Lower leg skin (tissue), 4 donors: ENCODE measurements around the gene SIGLECL1. TPM values are rescaled to one million over a fixed set of nuclear protein-coding genes. Genes with fewer than 3 reads are reported as not detected.

ENCODE experiments used
- DNase-seq, 2 donors: peaks; one replicate each; pipeline ENCODE4 v3.0.0-alpha.2; 2019; ENCODE audit warnings: low spot score in 2 of 2
- H3K4me3 ChIP-seq: fragments of 200-600 bp; sonication (generic); 2 replicates; pipeline ENCODE4 v1.5.1; 2017; ENCODE audit warnings: mild to moderate bottlenecking, low read depth; ENCODE audit not compliant: poor library complexity, severe bottlenecking
- POLR2A ChIP-seq, 2 donors: fragments of 450-650 bp; IDR thresholded peaks; one replicate each; pipeline ENCODE4 v1.6.1; 2016 to 2017; ENCODE audit warnings: antibody characterized with exemption in 2 of 2, mild to moderate bottlenecking in 1 of 2, moderate library complexity in 1 of 2
- WGBS, 2 donors: methylation state at CpG; one replicate each; pipeline ENCODE4 v1.1.5; 2018; 5-methylcytosine and 5-hydroxymethylcytosine counted together
- intact Hi-C: fragments of 100-400 bp; cut with DNase I; formaldehyde crosslinking; loops from one replicate; pipeline ENCODE4 v1.15.0; 2023; ENCODE audit warnings: low total_unique reads
- total RNA-seq, 4 donors: library from RNA; depleted of rRNA; stranded (reverse); fragments of >200 nt; gene quantifications; one replicate each; pipeline ENCODE4 v1.1.0, GENCODE V29; 2016
- TF ChIP-seq, protein P1 (sequence below), 3 donors: fragments of 450-650 bp; IDR thresholded peaks; one replicate each; pipeline ENCODE4 v1.5.1; 2016; ENCODE audit warnings: antibody characterized with exemption in 3 of 3, mild to moderate bottlenecking in 3 of 3, moderate library complexity in 2 of 3

Gene SIGLECL1
- total RNA-seq, 4 donors from 2014 or later, result not detected

DNA sequence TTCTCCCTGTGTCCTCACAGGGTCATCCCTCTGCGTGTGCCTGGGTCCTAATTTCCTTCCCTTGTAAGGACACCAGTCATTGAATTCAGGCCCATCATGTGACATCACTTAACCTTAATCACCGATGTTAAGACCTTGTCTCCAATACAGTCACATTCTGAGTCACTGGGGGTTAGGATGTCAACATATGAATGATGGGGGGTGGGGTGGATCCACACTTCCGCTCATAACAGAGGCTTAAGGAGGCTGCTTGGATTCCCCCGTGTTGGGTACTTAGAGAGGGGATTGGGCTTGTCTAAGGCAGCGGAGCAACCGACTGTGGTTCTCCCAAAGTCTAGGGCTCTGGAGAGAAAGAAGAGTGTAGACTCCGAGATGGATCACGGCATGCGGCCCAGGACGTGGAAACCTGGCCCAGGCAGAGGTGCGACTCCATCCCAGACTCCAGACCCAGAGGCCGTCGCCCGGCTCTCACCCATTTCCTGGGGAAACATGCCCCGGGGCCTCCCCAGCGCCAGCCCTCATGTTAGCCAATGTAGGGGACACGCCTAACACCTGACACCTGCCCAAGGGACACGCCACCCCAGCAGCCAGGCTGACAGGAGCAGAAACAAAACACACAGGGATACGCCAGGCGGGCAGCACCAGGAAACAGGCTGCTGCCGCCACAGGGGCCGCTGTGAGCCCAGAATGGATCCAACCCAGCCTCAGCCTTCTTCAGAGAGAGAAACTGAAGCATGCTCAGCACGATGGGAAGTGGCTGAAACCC, 43.5 kb downstream of the SIGLECL1 start:
- TF ChIP-seq, protein P1, sequence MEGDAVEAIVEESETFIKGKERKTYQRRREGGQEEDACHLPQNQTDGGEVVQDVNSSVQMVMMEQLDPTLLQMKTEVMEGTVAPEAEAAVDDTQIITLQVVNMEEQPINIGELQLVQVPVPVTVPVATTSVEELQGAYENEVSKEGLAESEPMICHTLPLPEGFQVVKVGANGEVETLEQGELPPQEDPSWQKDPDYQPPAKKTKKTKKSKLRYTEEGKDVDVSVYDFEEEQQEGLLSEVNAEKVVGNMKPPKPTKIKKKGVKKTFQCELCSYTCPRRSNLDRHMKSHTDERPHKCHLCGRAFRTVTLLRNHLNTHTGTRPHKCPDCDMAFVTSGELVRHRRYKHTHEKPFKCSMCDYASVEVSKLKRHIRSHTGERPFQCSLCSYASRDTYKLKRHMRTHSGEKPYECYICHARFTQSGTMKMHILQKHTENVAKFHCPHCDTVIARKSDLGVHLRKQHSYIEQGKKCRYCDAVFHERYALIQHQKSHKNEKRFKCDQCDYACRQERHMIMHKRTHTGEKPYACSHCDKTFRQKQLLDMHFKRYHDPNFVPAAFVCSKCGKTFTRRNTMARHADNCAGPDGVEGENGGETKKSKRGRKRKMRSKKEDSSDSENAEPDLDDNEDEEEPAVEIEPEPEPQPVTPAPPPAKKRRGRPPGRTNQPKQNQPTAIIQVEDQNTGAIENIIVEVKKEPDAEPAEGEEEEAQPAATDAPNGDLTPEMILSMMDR (IDR thresholded peaks at IDR 0.05), result no peak
- no peak for TF ChIP-seq POLR2A (IDR thresholded peaks at IDR 0.05)
- H3K4me3 ChIP-seq, result no peak overlapping the region
- DNase-seq, result peak in 1 of 2 donors; percentile 56
- WGBS, 2 donors, result 61 to 68% methylated on average over 22 to 23 of the region's 23 CpGs
- intact Hi-C loops, result no loop called here

DNA sequence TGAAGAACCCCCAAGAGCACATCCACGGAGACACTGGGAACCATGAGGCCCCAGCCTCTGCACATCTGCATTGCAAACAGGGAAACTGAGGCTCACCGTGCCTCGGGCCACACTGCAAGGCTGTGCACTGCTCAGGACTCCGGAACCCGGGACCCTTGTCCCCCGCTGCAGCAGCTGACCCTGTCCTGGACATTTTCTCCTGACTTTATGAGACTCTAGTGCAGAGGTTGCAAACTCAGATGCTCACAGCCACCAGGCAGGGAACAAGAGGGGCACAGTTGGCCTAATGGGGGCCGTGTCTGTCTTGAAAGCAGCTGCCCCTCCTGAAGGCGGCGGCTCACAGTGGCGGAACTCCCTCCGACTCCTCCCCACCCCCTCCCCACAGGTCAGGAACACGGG, 44.1 kb downstream of the SIGLECL1 start:
- TF ChIP-seq, protein P1 (IDR thresholded peaks at IDR 0.05), result no peak
- TF ChIP-seq POLR2A (IDR thresholded peaks at IDR 0.05), result no peak
- peak in 1 of 2 donors; percentile 50 for DNase-seq
- intact Hi-C loops, result no loop called here
- H3K4me3 ChIP-seq, result no peak overlapping the region
- WGBS, 2 donors, result 54 to 55% methylated on average over 11 of the region's 12 CpGs

DNA sequence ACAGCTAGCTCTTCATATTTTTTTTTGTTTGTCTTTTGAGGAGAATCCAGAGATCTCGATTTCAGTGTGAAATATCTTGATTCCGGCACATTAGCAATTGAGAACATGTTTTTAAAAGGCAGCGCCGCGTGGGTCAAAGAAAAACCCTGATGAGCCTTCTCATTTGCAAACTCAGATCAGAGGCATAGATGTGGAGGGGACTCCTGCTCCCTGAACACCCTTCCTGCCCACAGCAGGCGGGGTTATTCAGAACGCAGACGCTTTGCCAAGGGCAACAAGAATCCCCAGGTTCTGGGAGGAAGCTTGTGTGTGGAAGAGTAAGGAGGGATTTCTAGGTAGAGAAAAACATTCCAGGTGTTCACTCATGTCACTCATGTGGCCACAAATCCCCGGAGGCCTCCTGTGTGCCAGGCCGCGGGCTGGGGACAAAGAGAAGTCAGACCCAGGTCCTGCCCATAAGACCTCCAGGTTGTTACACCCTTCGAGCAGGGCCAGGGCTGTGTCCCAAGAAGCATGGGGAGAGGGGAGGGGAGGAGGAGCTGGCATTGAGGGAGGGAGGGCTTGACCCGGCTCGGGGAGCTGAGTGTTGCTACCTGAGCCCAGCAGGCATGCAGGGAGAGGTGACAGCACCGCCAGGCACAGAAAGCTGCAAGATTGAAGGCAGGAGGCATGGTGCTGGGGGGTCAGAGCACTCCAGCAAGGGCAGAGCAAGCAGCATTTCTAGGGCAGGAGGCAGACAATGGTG, 44.7 kb downstream of the SIGLECL1 start:
- intact Hi-C loops, result no loop called here
- 32 to 35% methylated on average over 15 of the region's 15 CpGs for WGBS, 2 donors
- TF ChIP-seq POLR2A (IDR thresholded peaks at IDR 0.05), result no peak
- TF ChIP-seq, protein P1 (IDR thresholded peaks at IDR 0.05), result no peak

DNA sequence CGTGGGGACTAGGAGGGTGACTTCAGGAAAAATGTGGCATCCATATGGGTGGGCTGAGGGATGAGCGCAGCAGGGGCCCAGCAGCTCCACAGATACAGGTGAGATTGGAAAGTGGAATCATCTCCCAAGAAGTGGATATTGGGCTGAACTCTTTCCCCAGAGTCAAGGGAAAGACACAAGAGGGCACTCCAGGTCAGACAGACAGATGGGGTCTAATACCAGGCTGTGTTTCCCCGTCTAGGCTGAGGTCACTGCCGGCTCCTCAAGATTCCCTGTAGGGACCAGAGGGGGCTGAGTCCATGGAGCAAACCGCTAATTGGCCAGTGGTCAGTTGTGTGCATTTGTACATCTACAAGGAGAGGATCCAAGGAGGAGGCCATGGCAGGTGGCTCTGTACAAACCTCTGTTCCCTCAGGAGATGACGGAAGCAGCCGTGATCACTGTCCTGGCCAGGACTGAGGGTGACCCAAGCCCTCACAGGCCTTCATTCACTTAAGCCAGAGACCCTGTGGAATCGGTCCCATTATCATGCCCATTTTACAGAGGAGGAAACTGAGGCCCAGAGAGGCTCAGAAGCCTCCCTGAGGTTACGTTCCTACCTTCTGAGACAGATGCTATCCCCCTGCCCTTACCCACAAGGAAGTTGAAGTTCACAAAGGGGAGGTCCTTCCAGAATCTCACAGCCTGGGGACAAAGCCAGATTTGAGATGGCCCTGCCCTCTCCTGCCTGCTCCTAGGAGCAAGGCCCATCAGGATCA, 45.6 kb downstream of the SIGLECL1 start:
- TF ChIP-seq, protein P1 (IDR thresholded peaks at IDR 0.05), result no peak
- no peak for TF ChIP-seq POLR2A (IDR thresholded peaks at IDR 0.05)
- H3K4me3 ChIP-seq, result no peak overlapping the region
- WGBS, 2 donors, result 59% methylated on average over 9 of the region's 9 CpGs
- intact Hi-C loops, result no loop called here
- DNase-seq, result no peak

More for the DNA sequence above, 44.7 kb downstream of the SIGLECL1 start:
- no peak overlapping the region for H3K4me3 ChIP-seq
- DNase-seq, result peak in 1 of 2 donors; percentile 80

DNA sequence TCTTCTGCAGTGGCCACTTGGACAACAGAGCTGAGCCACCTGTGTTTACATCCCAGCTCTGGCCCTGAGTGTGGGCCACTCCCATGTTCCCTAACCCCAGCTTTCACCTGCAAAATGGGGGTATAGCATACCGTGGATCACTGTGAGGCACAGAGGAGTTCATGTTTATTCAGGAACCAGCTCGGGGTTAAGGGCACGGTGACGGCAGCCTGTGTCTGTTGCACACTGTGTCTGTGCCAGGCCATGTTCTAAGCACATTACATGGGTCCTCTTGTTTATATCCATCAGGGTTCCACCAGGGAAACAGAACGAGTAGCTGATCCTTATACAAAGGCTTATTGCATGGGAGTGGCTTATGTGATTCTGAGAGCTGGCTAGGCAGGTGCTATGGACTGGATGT, 46.5 kb downstream of the SIGLECL1 start:
- no peak overlapping the region for H3K4me3 ChIP-seq
- 73 to 74% methylated on average over 5 of the region's 5 CpGs for WGBS, 2 donors
- no peak for TF ChIP-seq POLR2A (IDR thresholded peaks at IDR 0.05)
- TF ChIP-seq, protein P1 (IDR thresholded peaks at IDR 0.05), result no peak
- peak in 1 of 2 donors; percentile 67 for DNase-seq
- intact Hi-C loops, result no loop called here
